Astrocyte (in vitro differentiated cells and primary cell): ENCODE measurements around the gene LANCL2. TPM values are rescaled to one million over a fixed set of nuclear protein-coding genes. Genes with fewer than 3 reads are reported as not detected.

Experiments
- DNase-seq: peaks from one replicate; pipeline ENCODE4 v3.0.0-alpha.2; 2010; ENCODE audit warnings: low read depth
- FAIRE-seq: peaks from 2 replicates; lab custom pipeline; 2011; peaks lifted over from hg19 to GRCh38; lab: Jason Lieb, UNC
- H2AFZ ChIP-seq: 2 replicates; pipeline ENCODE4 v1.6.0; 2012; ENCODE audit warnings: low read depth, low read length, inconsistent platforms
- H3K27ac ChIP-seq: 2 replicates; pipeline ENCODE4 v1.5.1; 2011; ENCODE audit warnings: low read depth, low read length, inconsistent platforms
- H3K27me3 ChIP-seq: 2 replicates; pipeline ENCODE4 v1.6.0; 2011; ENCODE audit warnings: low read length, inconsistent platforms; ENCODE audit not compliant: insufficient read depth
- H3K36me3 ChIP-seq: 2 replicates; pipeline ENCODE4 v1.5.1; 2011; ENCODE audit warnings: low read length, inconsistent platforms; ENCODE audit not compliant: insufficient read depth
- H3K4me1 ChIP-seq: 2 replicates; pipeline ENCODE4 v1.5.1; 2011; ENCODE audit warnings: low read length, inconsistent platforms; ENCODE audit not compliant: insufficient read depth
- H3K4me2 ChIP-seq: 2 replicates; pipeline ENCODE4 v1.6.0; 2012; ENCODE audit warnings: low read length, inconsistent platforms
- H3K4me3 ChIP-seq: 2 replicates; pipeline ENCODE4 v1.5.1; 2011; ENCODE audit warnings: low read depth, mild to moderate bottlenecking, low read length, inconsistent platforms; ENCODE audit not compliant: insufficient read depth
- H3K79me2 ChIP-seq: 2 replicates; pipeline ENCODE4 v1.6.0; 2012; ENCODE audit warnings: mild to moderate bottlenecking, low read length, inconsistent platforms; ENCODE audit not compliant: insufficient read depth
- H3K9ac ChIP-seq: 2 replicates; pipeline ENCODE4 v1.6.0; 2012; ENCODE audit warnings: mild to moderate bottlenecking, low read length, inconsistent platforms
- H3K9me3 ChIP-seq: 2 replicates; pipeline ENCODE4 v1.5.1; 2012; ENCODE audit warnings: low read depth, mild to moderate bottlenecking, low read length, inconsistent platforms; ENCODE audit not compliant: insufficient read depth
- H4K20me1 ChIP-seq: 2 replicates; pipeline ENCODE4 v1.6.0; 2012; ENCODE audit warnings: low read length, inconsistent platforms; ENCODE audit not compliant: insufficient read depth
- H3K27ac Mint-ChIP-seq: one replicate; pipeline ENCODE4 v1.8.0; 2021; ENCODE audit warnings: mild to moderate bottlenecking, mixed read lengths; ENCODE audit not compliant: unreplicated experiment
- H3K27me3 Mint-ChIP-seq: one replicate; pipeline ENCODE4 v1.8.0; 2021; ENCODE audit warnings: low read depth, mixed read lengths; ENCODE audit not compliant: unreplicated experiment
- H3K36me3 Mint-ChIP-seq: one replicate; pipeline ENCODE4 v1.8.0; 2021; ENCODE audit warnings: low read depth, mixed read lengths; ENCODE audit not compliant: unreplicated experiment
- H3K4me1 Mint-ChIP-seq: one replicate; pipeline ENCODE4 v1.8.0; 2021; ENCODE audit warnings: low read depth, mixed read lengths; ENCODE audit not compliant: unreplicated experiment
- H3K4me3 Mint-ChIP-seq: one replicate; pipeline ENCODE4 v1.8.0; 2021; ENCODE audit warnings: mild to moderate bottlenecking, moderate library complexity, mixed read lengths; ENCODE audit not compliant: unreplicated experiment
- H3K9me3 Mint-ChIP-seq: one replicate; pipeline ENCODE4 v1.8.0; 2021; ENCODE audit warnings: mild to moderate bottlenecking, mixed read lengths; ENCODE audit not compliant: unreplicated experiment
- EZH2 ChIP-seq: IDR thresholded peaks from 2 replicates; pipeline ENCODE4 v1.6.1; 2012; ENCODE audit warnings: mild to moderate bottlenecking, low read length, inconsistent platforms; ENCODE audit not compliant: insufficient read depth
- total RNA-seq: library from RNA; stranded (reverse); gene quantifications from 2 replicates; pipeline ENCODE4 v1.2.1, GENCODE V29; 2021
- TF ChIP-seq, protein P1 (sequence below): IDR thresholded peaks from 2 replicates; pipeline ENCODE4 v1.5.1; 2011; ENCODE audit warnings: low read depth, mild to moderate bottlenecking, inconsistent platforms, low read length, moderate library complexity; ENCODE audit not compliant: insufficient read depth

The LANCL2 gene
- total RNA-seq, 1 donor from 2014 or later, result 35.9 TPM

DNA sequence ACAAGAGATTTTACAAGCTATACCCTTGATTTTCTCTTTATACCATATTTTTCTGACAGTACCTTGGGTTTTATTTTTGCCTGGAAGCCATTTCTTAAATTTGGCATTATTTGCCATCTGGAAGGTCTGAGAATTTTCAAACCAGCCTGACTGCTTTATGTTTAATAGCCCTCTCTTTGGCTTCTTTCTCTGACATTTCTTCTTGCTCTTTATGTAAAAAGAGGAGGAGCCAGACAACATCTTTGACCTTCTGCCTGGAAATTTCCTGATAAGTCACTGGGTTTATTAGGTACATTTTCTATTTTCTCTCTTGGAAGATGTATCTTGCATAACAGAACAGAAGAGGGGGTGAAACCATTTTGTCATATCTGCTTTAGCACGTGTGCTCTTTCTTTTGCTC lies 79.6 kb downstream of the LANCL2 start:
- Mint-ChIP-seq H3K27me3 (no peaks in the 10 kb centered on the region), H3K4me3 (no peak overlapping the region), H3K36me3 (no peaks in the 10 kb centered on the region), H3K27ac (no peak overlapping the region), H3K4me1 (peaks cover 8% of the 10 kb centered on the region), H3K9me3 (no peaks in the 10 kb centered on the region)
- no peaks in the 10 kb centered on the region for H3K27me3 ChIP-seq
- H4K20me1 ChIP-seq, result no peaks in the 10 kb centered on the region
- H3K79me2 ChIP-seq, result no peaks in the 10 kb centered on the region
- H3K36me3 ChIP-seq, result no peaks in the 10 kb centered on the region
- H3K9ac ChIP-seq, result no peak overlapping the region
- H3K4me1 ChIP-seq, result peaks cover 17% of the 10 kb centered on the region
- no peak for TF ChIP-seq EZH2
- no peak overlapping the region for H3K4me3 ChIP-seq
- no peak overlapping the region for H3K4me2 ChIP-seq
- H3K27ac ChIP-seq, result no peak overlapping the region
- DNase-seq (no peak), FAIRE-seq (no peak)
- H2AFZ ChIP-seq, result no peak overlapping the region
- H3K9me3 ChIP-seq, result no peaks in the 10 kb centered on the region

DNA sequence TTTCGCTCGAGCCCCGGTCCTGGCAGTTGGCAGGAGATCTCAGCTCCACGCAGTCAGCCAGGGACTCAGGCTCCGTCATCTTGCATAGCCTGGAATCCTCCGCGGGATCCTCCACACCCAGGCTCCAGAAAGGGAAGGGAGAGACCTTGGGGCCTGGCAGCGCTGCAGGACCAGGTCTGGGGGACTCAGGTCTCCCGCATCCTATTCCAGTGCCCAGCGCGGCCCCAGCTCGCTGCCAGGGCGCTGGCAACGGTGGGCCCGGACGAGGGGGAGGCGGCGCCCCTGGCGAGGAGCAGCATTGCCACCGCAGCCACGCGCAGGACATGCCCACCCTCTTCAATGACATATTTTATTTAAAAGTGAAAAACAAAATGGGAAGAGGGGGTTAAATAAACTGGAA lies 83.4 kb downstream of the LANCL2 start:
- Histone ChIP-seq H3K9ac (no peak overlapping the region), H3K4me1 (no peaks in the 10 kb centered on the region), H4K20me1 (no peaks in the 10 kb centered on the region), H3K27me3 (no peaks in the 10 kb centered on the region), H2AFZ (no peak overlapping the region), H3K36me3 (no peaks in the 10 kb centered on the region), H3K9me3 (no peaks in the 10 kb centered on the region), H3K4me3 (no peak overlapping the region), H3K4me2 (no peak overlapping the region), H3K79me2 (no peaks in the 10 kb centered on the region), H3K27ac (no peak overlapping the region)
- Mint-ChIP-seq H3K9me3 (no peaks in the 10 kb centered on the region), H3K36me3 (peaks cover 2% of the 10 kb centered on the region), H3K27ac (no peak overlapping the region), H3K4me3 (no peak overlapping the region), H3K27me3 (no peaks in the 10 kb centered on the region), H3K4me1 (no peaks in the 10 kb centered on the region)
- TF ChIP-seq EZH2, result no peak
- TF ChIP-seq, protein P1, sequence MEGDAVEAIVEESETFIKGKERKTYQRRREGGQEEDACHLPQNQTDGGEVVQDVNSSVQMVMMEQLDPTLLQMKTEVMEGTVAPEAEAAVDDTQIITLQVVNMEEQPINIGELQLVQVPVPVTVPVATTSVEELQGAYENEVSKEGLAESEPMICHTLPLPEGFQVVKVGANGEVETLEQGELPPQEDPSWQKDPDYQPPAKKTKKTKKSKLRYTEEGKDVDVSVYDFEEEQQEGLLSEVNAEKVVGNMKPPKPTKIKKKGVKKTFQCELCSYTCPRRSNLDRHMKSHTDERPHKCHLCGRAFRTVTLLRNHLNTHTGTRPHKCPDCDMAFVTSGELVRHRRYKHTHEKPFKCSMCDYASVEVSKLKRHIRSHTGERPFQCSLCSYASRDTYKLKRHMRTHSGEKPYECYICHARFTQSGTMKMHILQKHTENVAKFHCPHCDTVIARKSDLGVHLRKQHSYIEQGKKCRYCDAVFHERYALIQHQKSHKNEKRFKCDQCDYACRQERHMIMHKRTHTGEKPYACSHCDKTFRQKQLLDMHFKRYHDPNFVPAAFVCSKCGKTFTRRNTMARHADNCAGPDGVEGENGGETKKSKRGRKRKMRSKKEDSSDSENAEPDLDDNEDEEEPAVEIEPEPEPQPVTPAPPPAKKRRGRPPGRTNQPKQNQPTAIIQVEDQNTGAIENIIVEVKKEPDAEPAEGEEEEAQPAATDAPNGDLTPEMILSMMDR, result no peak
- DNase-seq (no peak), FAIRE-seq (no peak)

DNA sequence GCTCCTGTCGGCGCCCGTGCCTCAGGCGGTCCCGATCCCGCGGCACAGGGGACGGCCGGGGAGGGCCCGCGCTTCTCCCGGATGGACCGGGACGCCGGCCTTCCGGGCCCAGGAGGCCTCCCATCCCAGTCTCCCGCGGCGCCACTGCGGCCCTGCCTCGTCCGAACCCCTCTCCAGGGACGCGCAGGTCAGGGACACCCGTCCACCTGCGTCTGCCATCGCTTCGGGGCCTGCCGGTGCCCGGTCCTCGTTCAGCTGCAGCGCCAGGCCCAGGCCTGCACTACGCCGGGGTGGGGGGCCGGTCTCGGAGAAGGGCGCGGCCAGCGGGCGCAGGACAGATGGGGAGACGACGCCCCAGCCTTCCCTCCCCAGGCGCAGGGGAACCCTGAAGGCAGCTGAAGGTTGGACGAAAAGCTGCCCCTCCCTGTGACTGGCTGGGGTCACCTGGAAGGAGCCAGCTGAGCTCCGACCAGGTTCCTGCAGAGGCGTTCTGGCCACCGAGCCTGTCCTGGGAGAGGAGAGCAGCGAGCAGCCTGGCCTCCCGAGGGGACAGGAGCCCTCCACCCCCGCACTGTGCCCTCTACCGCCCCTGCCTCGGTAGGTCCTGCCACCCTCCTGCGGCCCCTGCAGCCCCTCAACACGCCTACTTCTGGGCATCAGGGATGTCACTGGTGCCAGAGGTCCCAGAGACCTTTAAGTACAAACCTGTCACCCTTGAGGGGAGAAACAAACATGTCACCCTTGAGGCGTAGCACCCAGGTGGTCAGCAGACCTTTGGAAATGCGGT lies 84.3 kb downstream of the LANCL2 start:
- no peak overlapping the region for H3K27ac Mint-ChIP-seq
- no peak for FAIRE-seq

More for the DNA sequence above, 84.3 kb downstream of the LANCL2 start:
- no peaks in the 10 kb centered on the region for H3K27me3 Mint-ChIP-seq
- no peak overlapping the region for H3K4me3 ChIP-seq
- no peaks in the 10 kb centered on the region for H3K9me3 ChIP-seq
- H4K20me1 ChIP-seq, result no peaks in the 10 kb centered on the region
- H3K4me3 Mint-ChIP-seq, result no peak overlapping the region
- TF ChIP-seq, protein P1, result no peak
- TF ChIP-seq EZH2, result no peak
- H3K4me2 ChIP-seq, result no peak overlapping the region
- H2AFZ ChIP-seq, result no peak overlapping the region
- H3K36me3 ChIP-seq, result no peaks in the 10 kb centered on the region
- no peaks in the 10 kb centered on the region for H3K4me1 Mint-ChIP-seq
- H3K9ac ChIP-seq, result no peak overlapping the region
- H3K4me1 ChIP-seq, result no peaks in the 10 kb centered on the region
- no peaks in the 10 kb centered on the region for H3K27me3 ChIP-seq
- no peak for DNase-seq
- no peaks in the 10 kb centered on the region for H3K9me3 Mint-ChIP-seq
- no peak overlapping the region for H3K27ac ChIP-seq
- no peaks in the 10 kb centered on the region for H3K79me2 ChIP-seq
- peaks cover 2% of the 10 kb centered on the region for H3K36me3 Mint-ChIP-seq
